ENCODE data around the gene PPP1R15B.

- no peak; the same call in 1 of the 2 replicates for TF ChIP-seq CTCF (conservative IDR thresholded peaks at IDR 0.05; ENCODE audit: low read length)
- TF ChIP-seq EZH2phosphoT487 (IDR thresholded peaks at IDR 0.05; ENCODE audit: borderline replicate concordance, low read depth, low read length) = no peak
Measured at GRCh38 chr1:204445860-204446412, 34.3 kb upstream of the PPP1R15B start.
